ENCODE data around the gene C1orf105.

Gene C1orf105

GRCh38 chr1:172397221-172397620 lies 23.3 kb upstream of the C1orf105 start:
- Histone ChIP-seq H3K4me3 (ENCODE audit: low read length) (no peak overlapping the region), H3K4me1 (ENCODE audit: insufficient read depth, low read length) (peaks cover 32% of the 10 kb centered on the region), H3K27ac (ENCODE audit: low read depth, low read length) (no peak overlapping the region), H3K9me3 (ENCODE audit: insufficient read depth, low read depth, low read length) (no peaks in the 10 kb centered on the region), H3K27me3 (ENCODE audit: insufficient read depth, low read length) (no peaks in the 10 kb centered on the region), H3K9ac (ENCODE audit: low read depth, low read length) (no peak overlapping the region), H3K36me3 (ENCODE audit: insufficient read depth, low read length) (no peaks in the 10 kb centered on the region)
- 100% methylated on average over 2 of the region's 3 CpGs for WGBS

- Histone ChIP-seq H3K4me1 (ENCODE audit: insufficient read depth, low read length) (peaks cover 32% of the 10 kb centered on the region), H3K4me3 (ENCODE audit: low read length) (no peak overlapping the region), H3K9ac (ENCODE audit: low read depth, low read length) (no peak overlapping the region), H3K27me3 (ENCODE audit: insufficient read depth, low read length) (no peaks in the 10 kb centered on the region), H3K36me3 (ENCODE audit: insufficient read depth, low read length) (no peaks in the 10 kb centered on the region), H3K9me3 (ENCODE audit: insufficient read depth, low read depth, low read length) (no peaks in the 10 kb centered on the region), H3K27ac (ENCODE audit: low read depth, low read length) (no peak overlapping the region)
- no CpG with 5 or more reads among the region's 2 CpGs for WGBS
Observed at GRCh38 chr1:172397633-172398032, 22.9 kb upstream of the C1orf105 start.

- Histone ChIP-seq H3K9ac (ENCODE audit: low read depth, low read length) (no peak overlapping the region), H3K4me1 (ENCODE audit: insufficient read depth, low read length) (peaks cover 32% of the 10 kb centered on the region), H3K4me3 (ENCODE audit: low read length) (no peak overlapping the region), H3K36me3 (ENCODE audit: insufficient read depth, low read length) (no peaks in the 10 kb centered on the region), H3K27ac (ENCODE audit: low read depth, low read length) (no peak overlapping the region), H3K27me3 (ENCODE audit: insufficient read depth, low read length) (no peaks in the 10 kb centered on the region), H3K9me3 (ENCODE audit: insufficient read depth, low read depth, low read length) (no peaks in the 10 kb centered on the region)
- WGBS: 91% methylated on average over 2 of the region's 2 CpGs
Observed at GRCh38 chr1:172398193-172398592, 22.3 kb upstream of the C1orf105 start.

- peaks cover 26% of the 10 kb centered on the region for H3K4me1 ChIP-seq (ENCODE audit: insufficient read depth, low read length)
Observed at GRCh38 chr1:172398970-172399755, 21.3 kb upstream of the C1orf105 start.

GRCh38 chr1:172399756-172400721 lies 20.4 kb upstream of the C1orf105 start:
- 70% methylated on average over 5 of the region's 6 CpGs for WGBS
- H3K27me3 ChIP-seq (ENCODE audit: insufficient read depth, low read length): no peaks in the 10 kb centered on the region
- H3K9me3 ChIP-seq (ENCODE audit: insufficient read depth, low read depth, low read length): no peaks in the 10 kb centered on the region
- H3K9ac ChIP-seq (ENCODE audit: low read depth, low read length): no peak overlapping the region
- H3K27ac ChIP-seq (ENCODE audit: low read depth, low read length): no peak overlapping the region
- H3K36me3 ChIP-seq (ENCODE audit: insufficient read depth, low read length): no peaks in the 10 kb centered on the region
- H3K4me3 ChIP-seq (ENCODE audit: low read length): no peak overlapping the region
- H3K4me1 ChIP-seq (ENCODE audit: insufficient read depth, low read length): peaks cover 19% of the 10 kb centered on the region; the same call in 1 of the 2 replicates

More at GRCh38 chr1:172398970-172399755, 21.3 kb upstream of the C1orf105 start:
- no peak overlapping the region for H3K27ac ChIP-seq (ENCODE audit: low read depth, low read length)
- H3K4me3 ChIP-seq (ENCODE audit: low read length): no peak overlapping the region
- 52% methylated on average over 9 of the region's 9 CpGs for WGBS
- no peaks in the 10 kb centered on the region for H3K9me3 ChIP-seq (ENCODE audit: insufficient read depth, low read depth, low read length)
- no peaks in the 10 kb centered on the region for H3K27me3 ChIP-seq (ENCODE audit: insufficient read depth, low read length)
- peak overlapping the region; percentile 7; the same call in 1 of the 2 replicates for H3K9ac ChIP-seq (ENCODE audit: low read depth, low read length)
- H3K36me3 ChIP-seq (ENCODE audit: insufficient read depth, low read length): no peaks in the 10 kb centered on the region

GRCh38 chr1:172400722-172401105 lies 19.8 kb upstream of the C1orf105 start:
- 93% methylated on average over 1 of the region's 1 CpG for WGBS
- Histone ChIP-seq H3K27me3 (ENCODE audit: insufficient read depth, low read length) (no peaks in the 10 kb centered on the region), H3K9ac (ENCODE audit: low read depth, low read length) (no peak overlapping the region), H3K4me1 (ENCODE audit: insufficient read depth, low read length) (peaks cover 16% of the 10 kb centered on the region; the same call in 1 of the 2 replicates), H3K27ac (ENCODE audit: low read depth, low read length) (no peak overlapping the region), H3K9me3 (ENCODE audit: insufficient read depth, low read depth, low read length) (no peaks in the 10 kb centered on the region), H3K36me3 (ENCODE audit: insufficient read depth, low read length) (no peaks in the 10 kb centered on the region), H3K4me3 (ENCODE audit: low read length) (no peak overlapping the region)

GRCh38 chr1:172401477-172401876 lies 19.0 kb upstream of the C1orf105 start:
- H3K4me1 ChIP-seq (ENCODE audit: insufficient read depth, low read length): peaks cover 15% of the 10 kb centered on the region; the same call in 1 of the 2 replicates
- H3K27ac ChIP-seq (ENCODE audit: low read depth, low read length): no peak overlapping the region
- H3K36me3 ChIP-seq (ENCODE audit: insufficient read depth, low read length): no peaks in the 10 kb centered on the region
- no peaks in the 10 kb centered on the region for H3K27me3 ChIP-seq (ENCODE audit: insufficient read depth, low read length)
- H3K9ac ChIP-seq (ENCODE audit: low read depth, low read length): no peak overlapping the region
- no peak overlapping the region for H3K4me3 ChIP-seq (ENCODE audit: low read length)
- H3K9me3 ChIP-seq (ENCODE audit: insufficient read depth, low read depth, low read length): no peaks in the 10 kb centered on the region

- H3K27me3 ChIP-seq (ENCODE audit: insufficient read depth, low read length): no peaks in the 10 kb centered on the region
- H3K4me3 ChIP-seq (ENCODE audit: low read length): no peak overlapping the region
- H3K9me3 ChIP-seq (ENCODE audit: insufficient read depth, low read depth, low read length): no peaks in the 10 kb centered on the region
- H3K9ac ChIP-seq (ENCODE audit: low read depth, low read length): no peak overlapping the region
- H3K27ac ChIP-seq (ENCODE audit: low read depth, low read length): no peak overlapping the region
- H3K36me3 ChIP-seq (ENCODE audit: insufficient read depth, low read length): no peaks in the 10 kb centered on the region
- H3K4me1 ChIP-seq (ENCODE audit: insufficient read depth, low read length): peaks cover 15% of the 10 kb centered on the region; the same call in 1 of the 2 replicates
- 74% methylated on average over 5 of the region's 5 CpGs for WGBS
Observed at GRCh38 chr1:172401892-172402291, 18.6 kb upstream of the C1orf105 start.

- no peak overlapping the region for H3K9ac ChIP-seq (ENCODE audit: low read depth, low read length)
- no peaks in the 10 kb centered on the region for H3K27me3 ChIP-seq (ENCODE audit: insufficient read depth, low read length)
- peaks cover 15% of the 10 kb centered on the region; the same call in 1 of the 2 replicates for H3K4me1 ChIP-seq (ENCODE audit: insufficient read depth, low read length)
- no peaks in the 10 kb centered on the region for H3K36me3 ChIP-seq (ENCODE audit: insufficient read depth, low read length)
- H3K27ac ChIP-seq (ENCODE audit: low read depth, low read length): no peak overlapping the region
- no peak overlapping the region for H3K4me3 ChIP-seq (ENCODE audit: low read length)
- WGBS: 95% methylated on average over 1 of the region's 1 CpG
- H3K9me3 ChIP-seq (ENCODE audit: insufficient read depth, low read depth, low read length): no peaks in the 10 kb centered on the region
Observed at GRCh38 chr1:172402878-172403569, 17.5 kb upstream of the C1orf105 start.

GRCh38 chr1:172404121-172404520 lies 16.4 kb upstream of the C1orf105 start:
- Histone ChIP-seq H3K4me1 (ENCODE audit: insufficient read depth, low read length) (peaks cover 7% of the 10 kb centered on the region; the same call in 1 of the 2 replicates), H3K4me3 (ENCODE audit: low read length) (no peak overlapping the region), H3K36me3 (ENCODE audit: insufficient read depth, low read length) (no peaks in the 10 kb centered on the region), H3K27me3 (ENCODE audit: insufficient read depth, low read length) (no peaks in the 10 kb centered on the region), H3K9me3 (ENCODE audit: insufficient read depth, low read depth, low read length) (no peaks in the 10 kb centered on the region), H3K9ac (ENCODE audit: low read depth, low read length) (no peak overlapping the region), H3K27ac (ENCODE audit: low read depth, low read length) (no peak overlapping the region)

GRCh38 chr1:172405912-172406311 lies 14.6 kb upstream of the C1orf105 start:
- no peaks in the 10 kb centered on the region for H3K27me3 ChIP-seq (ENCODE audit: insufficient read depth, low read length)
- H3K27ac ChIP-seq (ENCODE audit: low read depth, low read length): no peak overlapping the region
- no peaks in the 10 kb centered on the region for H3K4me1 ChIP-seq (ENCODE audit: insufficient read depth, low read length)
- H3K4me3 ChIP-seq (ENCODE audit: low read length): no peak overlapping the region
- H3K9me3 ChIP-seq (ENCODE audit: insufficient read depth, low read depth, low read length): no peaks in the 10 kb centered on the region
- H3K36me3 ChIP-seq (ENCODE audit: insufficient read depth, low read length): no peaks in the 10 kb centered on the region
- H3K9ac ChIP-seq (ENCODE audit: low read depth, low read length): no peak overlapping the region

Data from HUES64 (cell line).